HG03354 (cell line): ENCODE results near the gene SEC24C.
"Not testable (repeated sequence)": the region's sequence is repeated elsewhere in the genome, so short reads cannot be mapped to it uniquely, and the experiment has no call there.

Source experiments
- ATAC-seq: cut with Tn5 transposase; IDR thresholded peaks from one replicate; pipeline ENCODE4 v1.9.1; 2021; ENCODE audit warnings: mild to moderate bottlenecking; ENCODE audit not compliant: unreplicated experiment, poor library complexity, severe bottlenecking

The SEC24C gene

GRCh38 chr10:73765066-73765465 lies 20.9 kb downstream of the SEC24C start:
- ATAC-seq = no peak

- ATAC-seq = no peak
Observed at GRCh38 chr10:73768881-73769280, 24.7 kb downstream of the SEC24C start.

GRCh38 chr10:73769396-73769795 lies 25.2 kb downstream of the SEC24C start:
- no peak for ATAC-seq

GRCh38 chr10:73771722-73772280 lies 27.6 kb downstream of the SEC24C start:
- ATAC-seq = peak; percentile 56

GRCh38 chr10:73772281-73773151 lies 28.3 kb downstream of the SEC24C start:
- peak; percentile 64 for ATAC-seq

GRCh38 chr10:73773152-73773879 lies 29.1 kb downstream of the SEC24C start:
- peak; percentile 7 for ATAC-seq

GRCh38 chr10:73774637-73775036 lies 30.5 kb downstream of the SEC24C start:
- ATAC-seq = no peak

- ATAC-seq = no peak
Observed at GRCh38 chr10:73779018-73779417, 34.8 kb downstream of the SEC24C start.

GRCh38 chr10:73779539-73780197 lies 35.5 kb downstream of the SEC24C start:
- no peak for ATAC-seq

- no peak for ATAC-seq
Observed at GRCh38 chr10:73780301-73780700, 36.1 kb downstream of the SEC24C start.

GRCh38 chr10:73780966-73781365 lies 36.8 kb downstream of the SEC24C start:
- no peak for ATAC-seq

GRCh38 chr10:73781548-73781878 lies 37.3 kb downstream of the SEC24C start:
- no peak for ATAC-seq

GRCh38 chr10:73781879-73782748 lies 37.9 kb downstream of the SEC24C start, which contains the start of gene CHCHD1:
Gene CHCHD1 (plus strand): TSS chr10:73782048. CDS start chr10:73782076, 28 bp downstream.
- ATAC-seq = peak; percentile 61

- ATAC-seq = no peak
Observed at GRCh38 chr10:73782749-73783085, 38.5 kb downstream of the SEC24C start.

- peak; percentile 83 for ATAC-seq
Observed at GRCh38 chr10:73785211-73785720, 41.1 kb downstream of the SEC24C start, which contains the start of gene ZSWIM8. Gene ZSWIM8 (plus strand): TSS chr10:73785606. CDS start chr10:73785879, 273 bp downstream.

- ATAC-seq = peak; percentile 23
Observed at GRCh38 chr10:73785721-73786511, 41.7 kb downstream of the SEC24C start.

GRCh38 chr10:73786512-73786885 lies 42.3 kb downstream of the SEC24C start:
- ATAC-seq = no peak

- not testable (repeated sequence) for ATAC-seq
Observed at GRCh38 chr10:73787031-73787800, 43.0 kb downstream of the SEC24C start.
